Neuronal stem cell (in vitro differentiated cells): ENCODE measurements around the gene GFI1B.
"Not testable (repeated sequence)": the region's sequence is repeated elsewhere in the genome, so short reads cannot be mapped to it uniquely, and the experiment has no call there.

Experiments used
- DNase-seq: peaks from one replicate; pipeline ENCODE4 v3.0.0-alpha.2; 2013; ENCODE audit warnings: low spot score
- H2AFZ ChIP-seq: one replicate; pipeline ENCODE4 v1.6.1; 2013; ENCODE audit warnings: mild to moderate bottlenecking, low read length, inconsistent platforms
- H2AK5ac ChIP-seq: 2 replicates; pipeline ENCODE4 v1.6.1; 2013; ENCODE audit warnings: low read depth, mild to moderate bottlenecking, inconsistent platforms, low read length, moderate library complexity, mixed read lengths
- H2BK120ac ChIP-seq: 2 replicates; pipeline ENCODE4 v1.6.1; 2013; ENCODE audit warnings: low read depth, mild to moderate bottlenecking, inconsistent platforms, low read length, moderate library complexity, mixed read lengths
- H2BK12ac ChIP-seq: one replicate; pipeline ENCODE4 v1.6.1; 2013; ENCODE audit warnings: low read length, inconsistent platforms
- H2BK15ac ChIP-seq: 2 replicates; pipeline ENCODE4 v1.6.1; 2013; ENCODE audit warnings: mild to moderate bottlenecking, low read length, inconsistent platforms, mixed read lengths
- H2BK5ac ChIP-seq: one replicate; pipeline ENCODE4 v1.6.1; 2013; ENCODE audit warnings: inconsistent platforms, mild to moderate bottlenecking, low read length, moderate library complexity
- H3K14ac ChIP-seq: one replicate; pipeline ENCODE4 v1.6.1; 2013; ENCODE audit warnings: low read length, inconsistent platforms
- H3K18ac ChIP-seq: 2 replicates; pipeline ENCODE4 v1.6.1; 2013; ENCODE audit warnings: low read length, inconsistent platforms
- H3K23ac ChIP-seq: 2 replicates; pipeline ENCODE4 v1.6.1; 2013; ENCODE audit warnings: low read depth, mild to moderate bottlenecking, mixed read lengths, low read length, inconsistent platforms; ENCODE audit not compliant: poor library complexity
- H3K27ac ChIP-seq: replicated peaks from 3 replicates; pipeline ENCODE4 v1.5.1; 2013; ENCODE audit warnings: low read length, inconsistent platforms
- H3K27me3 ChIP-seq, 3 experiments: 2 replicates each; pipeline ENCODE4 v1.6.1; 2013; ENCODE audit warnings: low read length in 3 of 3, mild to moderate bottlenecking in 2 of 3, inconsistent platforms in 1 of 3, low read depth in 1 of 3, mixed read lengths in 1 of 3, moderate library complexity in 1 of 3; ENCODE audit not compliant: control insufficient read depth in 3 of 3, insufficient read depth in 3 of 3
- H3K36me3 ChIP-seq, 2 donors: replicated peaks in 1 of 2; 2 replicates each; pipeline ENCODE4 v1.6.1; 2013; ENCODE audit warnings: low read length in 2 of 2; ENCODE audit not compliant: control insufficient read depth in 2 of 2, insufficient read depth in 2 of 2
- H3K4ac ChIP-seq: 2 replicates; pipeline ENCODE4 v1.6.1; 2013; ENCODE audit warnings: inconsistent platforms, mild to moderate bottlenecking, low read length, moderate library complexity
- H3K4me1 ChIP-seq, 2 donors: 1 replicate in 1 of 2; 2 replicates in 1 of 2; pipeline ENCODE4 v1.6.1; 2013; ENCODE audit warnings: low read length in 2 of 2, low read depth in 1 of 2; ENCODE audit not compliant: control insufficient read depth in 2 of 2, insufficient read depth in 1 of 2
- H3K4me2 ChIP-seq: one replicate; pipeline ENCODE4 v1.6.1; 2013; ENCODE audit warnings: mild to moderate bottlenecking, low read length, inconsistent platforms; ENCODE audit not compliant: insufficient read depth, poor library complexity, severe bottlenecking
- H3K4me3 ChIP-seq, 2 donors: 2 replicates each; pipeline ENCODE4 v1.5.1; 2013; ENCODE audit warnings: low read length in 2 of 2, mild to moderate bottlenecking in 2 of 2, inconsistent platforms in 1 of 2, moderate library complexity in 1 of 2
- H3K79me1 ChIP-seq: one replicate; pipeline ENCODE4 v1.6.1; 2013; ENCODE audit warnings: low read depth, mild to moderate bottlenecking, inconsistent platforms, low read length, moderate library complexity
- H3K9ac ChIP-seq: one replicate; pipeline ENCODE4 v1.6.1; 2013; ENCODE audit warnings: mild to moderate bottlenecking, low read depth, low read length, inconsistent platforms; ENCODE audit not compliant: poor library complexity
- H3K9me3 ChIP-seq, 2 donors: replicated peaks in 1 of 2; 2 replicates each; pipeline versions ENCODE3 to v1.6.1; 2013; ENCODE audit warnings: low read length in 2 of 2, mild to moderate bottlenecking in 2 of 2, inconsistent platforms in 1 of 2, low read depth in 1 of 2, mixed read lengths in 1 of 2, moderate library complexity in 1 of 2; ENCODE audit not compliant: control insufficient read depth in 2 of 2, insufficient read depth in 1 of 2
- H4K8ac ChIP-seq: one replicate; pipeline ENCODE4 v1.6.1; 2013; ENCODE audit warnings: low read depth, mild to moderate bottlenecking, inconsistent platforms, low read length, moderate library complexity
- H4K91ac ChIP-seq: one replicate; pipeline ENCODE4 v1.6.1; 2013; ENCODE audit warnings: low read length, low read depth, mild to moderate bottlenecking, inconsistent platforms; ENCODE audit not compliant: poor library complexity
- WGBS, 2 donors: extraction: QIAGEN DNeasy Blood & Tissue Kit; methylation state at CpG; one replicate each; pipeline ENCODE4 v1.1.7; 2013; ENCODE audit warnings: missing lambda C conversion rate in 2 of 2, mixed read lengths in 1 of 2; ENCODE audit not compliant: insufficient read length in 2 of 2, insufficient replicate concordance in 1 of 2; ENCODE audit errors: extremely low coverage in 2 of 2; 5-methylcytosine and 5-hydroxymethylcytosine counted together

GFI1B gene

DNA sequence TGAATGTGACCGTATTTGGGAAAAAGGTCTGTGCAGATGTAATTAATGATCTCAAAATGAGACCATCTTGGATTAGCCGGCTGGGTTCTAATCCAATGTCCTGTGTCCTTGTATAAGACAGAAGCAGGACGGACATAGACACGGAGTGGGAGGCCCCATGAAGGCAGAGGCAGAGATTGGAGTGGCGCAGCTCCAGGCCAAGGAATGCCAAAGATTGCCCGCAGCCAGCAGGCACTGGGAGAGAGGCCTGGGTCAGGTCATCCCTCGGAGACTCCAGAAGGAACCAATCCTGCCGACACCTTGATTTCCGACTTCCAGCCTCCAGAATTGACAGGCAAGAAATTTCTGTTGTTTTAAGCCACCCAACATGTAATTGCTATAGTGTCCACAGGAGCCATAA, 13.0 kb upstream of the GFI1B start:
- H3K27ac ChIP-seq: no peak overlapping the region
- no peak overlapping the region for H3K4me3 ChIP-seq
- no peak overlapping the region for H3K18ac ChIP-seq
- no peak overlapping the region for H3K23ac ChIP-seq
- H3K27me3 ChIP-seq: peaks cover 0 to 14% (median 0%) of the 10 kb centered on the region in 3 experiments
- no peaks in the 10 kb centered on the region for H3K9me3 ChIP-seq
- no peak overlapping the region for H4K8ac ChIP-seq
- no peak for DNase-seq
- H3K4me2 ChIP-seq: no peak overlapping the region
- H3K79me1 ChIP-seq: no peaks in the 10 kb centered on the region
- H4K91ac ChIP-seq: no peak overlapping the region
- H3K4me1 ChIP-seq: no peaks in the 10 kb centered on the region
- no peak overlapping the region for H2BK120ac ChIP-seq
- H2BK12ac ChIP-seq: no peak overlapping the region
- no peak overlapping the region for H3K4ac ChIP-seq
- H2AFZ ChIP-seq: no peak overlapping the region
- H2AK5ac ChIP-seq: no peak overlapping the region
- H2BK5ac ChIP-seq: no peak overlapping the region
- H2BK15ac ChIP-seq: no peak overlapping the region
- no peak overlapping the region for H3K9ac ChIP-seq
- H3K14ac ChIP-seq: no peak overlapping the region
- no peaks in the 10 kb centered on the region for H3K36me3 ChIP-seq
- WGBS, 2 donors: no CpG with 5 or more reads among the region's 9 CpGs

DNA sequence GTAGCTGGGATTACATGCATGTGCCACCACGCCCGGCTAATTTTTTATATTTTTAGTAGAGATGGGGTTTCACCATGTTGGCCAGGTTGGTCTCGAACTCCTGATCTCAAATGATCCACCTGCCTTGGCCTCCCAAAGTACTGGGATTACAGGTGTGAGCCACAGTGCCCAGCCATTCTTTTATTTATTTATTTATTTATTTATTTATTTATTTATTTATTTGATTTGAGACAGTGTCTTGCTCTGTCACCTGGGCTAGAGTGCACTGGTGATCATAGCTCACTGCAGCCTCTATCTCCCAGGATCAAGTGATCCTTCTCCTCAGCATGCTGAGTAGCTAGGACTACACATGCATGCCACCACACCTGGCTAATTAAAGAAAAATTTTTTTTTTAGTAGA, 10.6 kb upstream of the GFI1B start:
- H3K4me3 ChIP-seq, H2BK12ac ChIP-seq, H2BK120ac ChIP-seq, H3K4ac ChIP-seq, H3K36me3 ChIP-seq, H3K14ac ChIP-seq, H2BK5ac ChIP-seq, H3K79me1 ChIP-seq, H3K9me3 ChIP-seq, H3K4me1 ChIP-seq, H3K4me2 ChIP-seq, H2BK15ac ChIP-seq, H3K27ac ChIP-seq, H3K9ac ChIP-seq, H3K18ac ChIP-seq, DNase-seq, H2AK5ac ChIP-seq, H4K91ac ChIP-seq, H4K8ac ChIP-seq, H2AFZ ChIP-seq, H3K23ac ChIP-seq: not testable (repeated sequence)
- no CpG with 5 or more reads among the region's 3 CpGs for WGBS, 2 donors
- peaks cover 0 to 24% (median 2%) of the 10 kb centered on the region in 3 experiments for H3K27me3 ChIP-seq

DNA sequence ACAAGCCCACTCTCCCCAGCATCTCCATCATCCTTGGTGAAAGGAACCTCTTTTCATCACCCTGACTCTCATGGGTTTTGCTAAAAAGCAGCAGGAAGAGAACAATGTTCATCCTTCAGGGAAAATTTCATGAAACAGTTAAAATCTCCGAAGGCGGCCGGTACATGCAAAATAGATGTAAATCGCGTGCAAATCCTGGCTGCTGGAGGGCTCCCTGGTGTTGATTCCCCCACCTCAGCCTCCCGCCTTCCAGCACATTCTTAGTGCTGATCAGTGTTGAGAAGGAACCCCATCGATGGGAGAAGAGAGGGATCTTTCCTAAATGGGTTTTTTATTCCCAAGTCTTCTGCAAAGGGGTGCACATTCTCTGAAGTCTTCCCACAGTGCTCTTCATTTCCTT, 8.7 kb upstream of the GFI1B start:
- Histone ChIP-seq H3K18ac (no peak overlapping the region), H3K4me2 (no peak overlapping the region), H3K27me3 (peaks cover 0 to 39% (median 8%) of the 10 kb centered on the region in 3 experiments), H3K23ac (no peak overlapping the region), H2BK120ac (no peak overlapping the region), H3K4me3 (no peak overlapping the region), H3K9ac (no peak overlapping the region), H3K9me3 (no peaks in the 10 kb centered on the region), H2BK12ac (no peak overlapping the region), H2AFZ (no peak overlapping the region), H2BK5ac (no peak overlapping the region), H3K27ac (no peak overlapping the region), H3K14ac (no peak overlapping the region), H4K91ac (no peak overlapping the region), H3K79me1 (no peaks in the 10 kb centered on the region), H2AK5ac (no peak overlapping the region), H3K4ac (no peak overlapping the region), H4K8ac (no peak overlapping the region), H3K36me3 (no peaks in the 10 kb centered on the region), H3K4me1 (no peaks in the 10 kb centered on the region), H2BK15ac (no peak overlapping the region)
- no peak for DNase-seq
- WGBS, 2 donors: no CpG with 5 or more reads among the region's 7 CpGs

DNA sequence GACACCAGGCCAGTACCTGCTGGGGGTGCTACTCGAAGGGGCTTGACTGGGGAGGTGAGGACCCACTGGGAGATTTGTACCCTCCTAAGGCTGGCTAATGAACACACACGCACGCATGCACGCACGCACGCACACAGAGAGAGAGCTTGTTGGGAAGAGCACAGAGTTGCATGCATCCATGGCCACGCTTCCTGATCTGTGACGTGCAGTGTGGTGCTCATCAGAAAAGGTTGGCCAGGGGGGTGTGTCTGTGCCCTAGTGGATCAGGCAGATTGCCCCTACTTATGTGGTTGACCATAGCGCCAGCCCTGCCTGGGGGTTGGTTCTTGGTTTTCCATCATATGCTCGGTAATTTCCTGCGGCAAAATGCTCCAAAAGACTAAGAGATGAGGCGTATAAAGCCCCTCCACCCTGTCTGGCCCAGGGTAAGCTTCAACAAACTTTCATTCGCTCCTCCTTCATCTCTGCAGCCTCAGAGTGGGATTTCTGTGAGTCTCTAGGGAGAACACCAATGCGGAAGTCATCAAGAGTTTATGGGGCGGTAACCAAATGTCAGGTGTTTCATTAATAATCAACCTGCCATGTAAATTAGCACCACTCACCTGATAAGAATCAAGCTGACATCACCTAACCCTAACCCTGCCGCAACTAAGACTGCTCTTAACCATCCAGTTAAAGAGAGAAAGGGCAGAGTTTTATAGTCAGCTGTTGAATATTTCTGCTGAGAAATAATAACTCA, 8.0 kb upstream of the GFI1B start:
- no peak overlapping the region for H3K9ac ChIP-seq
- H3K23ac ChIP-seq: peak overlapping the region; percentile 15
- no peak for DNase-seq
- no CpG with 5 or more reads among the region's 16 CpGs for WGBS, 2 donors
- H3K27ac ChIP-seq: no peak overlapping the region
- no peak overlapping the region for H2BK5ac ChIP-seq
- H3K18ac ChIP-seq: no peak overlapping the region
- no peaks in the 10 kb centered on the region for H3K4me1 ChIP-seq
- H2AK5ac ChIP-seq: no peak overlapping the region
- H3K4me2 ChIP-seq: no peak overlapping the region
- H3K4me3 ChIP-seq: no peak overlapping the region
- no peak overlapping the region for H3K14ac ChIP-seq
- peaks cover 0 to 40% (median 8%) of the 10 kb centered on the region in 3 experiments for H3K27me3 ChIP-seq
- no peaks in the 10 kb centered on the region for H3K9me3 ChIP-seq
- H2BK120ac ChIP-seq: no peak overlapping the region
- no peak overlapping the region for H2AFZ ChIP-seq
- no peak overlapping the region for H2BK12ac ChIP-seq
- no peak overlapping the region for H3K4ac ChIP-seq
- no peak overlapping the region for H2BK15ac ChIP-seq
- H4K91ac ChIP-seq: no peak overlapping the region
- no peaks in the 10 kb centered on the region for H3K36me3 ChIP-seq
- H3K79me1 ChIP-seq: no peaks in the 10 kb centered on the region
- no peak overlapping the region for H4K8ac ChIP-seq
